DMS153 (cell line): ENCODE data around the gene MAP3K13.
"Not testable (repeated sequence)": the region's sequence is repeated elsewhere in the genome, so short reads cannot be mapped to it uniquely, and the experiment has no call there.

Experiments used
- DNase-seq: peaks from one replicate; lab custom pipeline; 2025; lab: John Stamatoyannopoulos, UW

MAP3K13 gene

GRCh38 chr3:185342459-185343174, 20.3 kb upstream of the MAP3K13 start:
- DNase-seq: no peak

GRCh38 chr3:185347399-185347798, 15.5 kb upstream of the MAP3K13 start:
- no peak for DNase-seq

GRCh38 chr3:185350841-185351240, 12.1 kb upstream of the MAP3K13 start:
- no peak for DNase-seq

- no peak for DNase-seq
These were observed 11.5 kb upstream of the MAP3K13 start for GRCh38 chr3:185351396-185351795.

GRCh38 chr3:185353225-185353624, 9.7 kb upstream of the MAP3K13 start:
- DNase-seq: no peak

GRCh38 chr3:185353823-185354614, 8.9 kb upstream of the MAP3K13 start:
- DNase-seq: peak; percentile 85

GRCh38 chr3:185356499-185356898, 6.4 kb upstream of the MAP3K13 start:
- no peak for DNase-seq

GRCh38 chr3:185361920-185362319, 1.0 kb upstream of the MAP3K13 start:
- no peak for DNase-seq

GRCh38 chr3:185363662-185364203, 797 bp downstream of the MAP3K13 start:
- no peak for DNase-seq

GRCh38 chr3:185365291-185366073, 2.5 kb downstream of the MAP3K13 start:
- DNase-seq: peak; percentile 62

- DNase-seq: no peak
These were observed 3.1 kb downstream of the MAP3K13 start for GRCh38 chr3:185366074-185366335.

- no peak for DNase-seq
These were observed 4.0 kb downstream of the MAP3K13 start for GRCh38 chr3:185366913-185367312.

- not testable (repeated sequence) for DNase-seq
These were observed 7.4 kb downstream of the MAP3K13 start for GRCh38 chr3:185370349-185370748.

- no peak for DNase-seq
These were observed 8.6 kb downstream of the MAP3K13 start for GRCh38 chr3:185371306-185372074.

GRCh38 chr3:185381320-185382058, 18.6 kb downstream of the MAP3K13 start:
- DNase-seq: no peak

GRCh38 chr3:185382154-185382553, 19.2 kb downstream of the MAP3K13 start:
- DNase-seq: no peak

- not testable (repeated sequence) for DNase-seq
These were observed 23.6 kb downstream of the MAP3K13 start for GRCh38 chr3:185386515-185386914.

GRCh38 chr3:185387646-185388045, 24.7 kb downstream of the MAP3K13 start:
- no peak for DNase-seq

- no peak for DNase-seq
These were observed 30.1 kb downstream of the MAP3K13 start for GRCh38 chr3:185393055-185393454.

- no peak for DNase-seq
These were observed 34.7 kb downstream of the MAP3K13 start for GRCh38 chr3:185397676-185398075.
